ENCODE measurements around the gene CFAP74. TPM values are rescaled to one million over a fixed set of nuclear protein-coding genes. Genes with fewer than 3 reads are reported as not detected.

The CFAP74 gene
- total and polyA plus RNA-seq, 2 of the 13 experiments (the other 11 are each of a cell fraction or from before 2014, with no cell fraction given) = 0.27 to 0.62 TPM

DNA sequence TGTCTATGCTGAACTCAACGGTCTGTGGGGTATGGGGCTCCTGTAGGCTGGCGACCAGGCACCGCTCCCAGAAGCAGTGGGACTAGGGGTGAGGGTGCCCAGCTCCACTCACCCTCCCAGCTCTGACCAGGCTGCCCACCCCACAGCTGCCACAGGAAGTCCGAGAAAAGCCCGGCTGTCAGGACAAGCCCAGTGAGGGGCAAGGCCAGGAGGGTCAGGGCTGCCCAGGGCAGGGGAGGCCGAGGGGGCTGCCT, 81.0 kb downstream of the CFAP74 start (continued):
- TF ChIP-seq CTCF (CRISPR knock-in tag; IDR thresholded peaks at IDR 0.05) (no peak), NR2F1 (CRISPR knock-in tag; IDR thresholded peaks at IDR 0.05) (no peak), TBX3 (IDR thresholded peaks at IDR 0.05; ENCODE audit: borderline replicate concordance) (no peak), SSRP1 (CRISPR knock-in tag; IDR thresholded peaks at IDR 0.05) (no peak), ZNF761 (CRISPR knock-in tag; conservative IDR thresholded peaks at IDR 0.05) (0 out of 2 replicates have a peak, but pooled peaks have one; percentile 51), KAT2B (IDR thresholded peaks at IDR 0.05; ENCODE audit: borderline replicate concordance, low read depth, low read length) (no peak), ZNF274 (CRISPR knock-in tag; IDR thresholded peaks at IDR 0.05) (peak; percentile 50; the same call in 1 of the 2 replicates), ARID2 (CRISPR knock-in tag; IDR thresholded peaks at IDR 0.05; ENCODE audit: borderline replicate concordance) (no peak), ZMYM2 (CRISPR knock-in tag; IDR thresholded peaks at IDR 0.05) (0 out of 2 replicates have a peak, but pooled peaks have one; percentile 2), CENPBD1 (CRISPR knock-in tag; IDR thresholded peaks at IDR 0.05; ENCODE audit: borderline replicate concordance, low read depth) (no peak), ZFYVE20 (CRISPR knock-in tag; IDR thresholded peaks at IDR 0.05; ENCODE audit: borderline replicate concordance, low read depth) (no peak), MIXL1 (CRISPR knock-in tag; IDR thresholded peaks at IDR 0.05) (no peak), MNT (IDR thresholded peaks at IDR 0.05) (no peak), TOE1 (CRISPR knock-in tag; IDR thresholded peaks at IDR 0.05) (no peak), ZNF713 (CRISPR knock-in tag; IDR thresholded peaks at IDR 0.05) (no peak), SMC3 (IDR thresholded peaks at IDR 0.05; ENCODE audit: low read length) (no peak), SMYD3 (CRISPR knock-in tag; IDR thresholded peaks at IDR 0.05) (no peak), PCBP1 (IDR thresholded peaks at IDR 0.05; ENCODE audit: borderline replicate concordance, low read depth, low read length) (0 out of 2 replicates have a peak, but pooled peaks have one; percentile 46), CBX2 (IDR thresholded peaks at IDR 0.05; ENCODE audit: low read depth, low read length) (no peak), CBX2 (CRISPR knock-in tag; IDR thresholded peaks at IDR 0.05; ENCODE audit: low read depth) (no peak), GTF2F1 (IDR thresholded peaks at IDR 0.05; ENCODE audit: low read length) (no peak), FOXK2 (IDR thresholded peaks at IDR 0.05) (no peak), ZNF235 (CRISPR knock-in tag; IDR thresholded peaks at IDR 0.05; ENCODE audit: borderline replicate concordance) (no peak), MXI1 (IDR thresholded peaks at IDR 0.05; ENCODE audit: borderline replicate concordance, low read depth, low read length) (no peak)
- TF ChIP-seq, protein P1, sequence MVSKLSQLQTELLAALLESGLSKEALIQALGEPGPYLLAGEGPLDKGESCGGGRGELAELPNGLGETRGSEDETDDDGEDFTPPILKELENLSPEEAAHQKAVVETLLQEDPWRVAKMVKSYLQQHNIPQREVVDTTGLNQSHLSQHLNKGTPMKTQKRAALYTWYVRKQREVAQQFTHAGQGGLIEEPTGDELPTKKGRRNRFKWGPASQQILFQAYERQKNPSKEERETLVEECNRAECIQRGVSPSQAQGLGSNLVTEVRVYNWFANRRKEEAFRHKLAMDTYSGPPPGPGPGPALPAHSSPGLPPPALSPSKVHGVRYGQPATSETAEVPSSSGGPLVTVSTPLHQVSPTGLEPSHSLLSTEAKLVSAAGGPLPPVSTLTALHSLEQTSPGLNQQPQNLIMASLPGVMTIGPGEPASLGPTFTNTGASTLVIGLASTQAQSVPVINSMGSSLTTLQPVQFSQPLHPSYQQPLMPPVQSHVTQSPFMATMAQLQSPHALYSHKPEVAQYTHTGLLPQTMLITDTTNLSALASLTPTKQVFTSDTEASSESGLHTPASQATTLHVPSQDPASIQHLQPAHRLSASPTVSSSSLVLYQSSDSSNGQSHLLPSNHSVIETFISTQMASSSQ (IDR thresholded peaks at IDR 0.05; ENCODE audit: low read depth) = no peak
- TF ChIP-seq, protein P1 (CRISPR knock-in tag; IDR thresholded peaks at IDR 0.05; ENCODE audit: borderline replicate concordance) = 0 out of 2 replicates have a peak, but pooled peaks have one; percentile 5

All from HepG2 (cell line).